ENCODE results near the gene HSPA1A.

DNA sequence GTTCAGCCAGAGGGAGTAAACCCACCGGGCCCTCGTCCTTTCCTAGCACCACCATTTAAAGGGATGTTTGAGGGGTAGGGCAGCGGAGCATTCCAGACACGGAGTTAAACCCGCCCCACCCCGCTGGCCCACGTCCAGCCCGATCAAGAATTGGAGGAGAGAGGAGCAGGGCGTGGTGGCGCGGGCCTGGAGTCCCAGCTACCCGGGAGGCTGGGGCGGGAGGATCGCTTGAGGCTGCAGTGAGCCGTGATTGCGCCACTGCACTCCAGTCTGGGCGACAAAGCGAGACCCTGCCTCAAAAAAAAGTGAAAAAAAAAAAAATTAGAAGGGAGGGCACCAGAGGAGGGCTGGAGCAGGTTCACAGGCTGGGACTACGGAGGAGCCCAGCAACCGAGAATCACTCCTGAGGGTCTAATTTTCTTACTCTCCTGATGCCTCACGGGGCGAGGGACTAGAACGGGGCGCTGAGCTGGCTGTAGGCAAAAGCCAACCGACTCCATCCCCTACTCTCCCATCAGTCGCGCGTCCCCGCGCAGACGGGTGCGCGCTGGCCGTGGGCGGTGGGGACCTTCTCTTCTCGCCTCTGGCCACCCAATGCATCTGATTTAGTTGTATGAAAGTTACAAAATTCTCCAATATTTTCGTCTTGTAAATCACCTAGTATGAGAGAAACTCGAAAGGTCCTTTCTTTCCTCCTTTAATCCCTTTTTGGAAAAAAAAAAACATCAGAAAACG, 6.1 kb downstream of the HSPA1A start:
- no peak; the same call in 1 of the 2 replicates for TF ChIP-seq POLR2A (conservative IDR thresholded peaks at IDR 0.05)
- TF ChIP-seq ZKSCAN1 (IDR thresholded peaks at IDR 0.05; ENCODE audit: low read depth, low read length): no peak
- TF ChIP-seq, protein P1, sequence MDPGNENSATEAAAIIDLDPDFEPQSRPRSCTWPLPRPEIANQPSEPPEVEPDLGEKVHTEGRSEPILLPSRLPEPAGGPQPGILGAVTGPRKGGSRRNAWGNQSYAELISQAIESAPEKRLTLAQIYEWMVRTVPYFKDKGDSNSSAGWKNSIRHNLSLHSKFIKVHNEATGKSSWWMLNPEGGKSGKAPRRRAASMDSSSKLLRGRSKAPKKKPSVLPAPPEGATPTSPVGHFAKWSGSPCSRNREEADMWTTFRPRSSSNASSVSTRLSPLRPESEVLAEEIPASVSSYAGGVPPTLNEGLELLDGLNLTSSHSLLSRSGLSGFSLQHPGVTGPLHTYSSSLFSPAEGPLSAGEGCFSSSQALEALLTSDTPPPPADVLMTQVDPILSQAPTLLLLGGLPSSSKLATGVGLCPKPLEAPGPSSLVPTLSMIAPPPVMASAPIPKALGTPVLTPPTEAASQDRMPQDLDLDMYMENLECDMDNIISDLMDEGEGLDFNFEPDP (CRISPR knock-in tag; IDR thresholded peaks at IDR 0.05): 0 out of 2 replicates have a peak, but pooled peaks have one; percentile 48
- TF ChIP-seq, protein P2, sequence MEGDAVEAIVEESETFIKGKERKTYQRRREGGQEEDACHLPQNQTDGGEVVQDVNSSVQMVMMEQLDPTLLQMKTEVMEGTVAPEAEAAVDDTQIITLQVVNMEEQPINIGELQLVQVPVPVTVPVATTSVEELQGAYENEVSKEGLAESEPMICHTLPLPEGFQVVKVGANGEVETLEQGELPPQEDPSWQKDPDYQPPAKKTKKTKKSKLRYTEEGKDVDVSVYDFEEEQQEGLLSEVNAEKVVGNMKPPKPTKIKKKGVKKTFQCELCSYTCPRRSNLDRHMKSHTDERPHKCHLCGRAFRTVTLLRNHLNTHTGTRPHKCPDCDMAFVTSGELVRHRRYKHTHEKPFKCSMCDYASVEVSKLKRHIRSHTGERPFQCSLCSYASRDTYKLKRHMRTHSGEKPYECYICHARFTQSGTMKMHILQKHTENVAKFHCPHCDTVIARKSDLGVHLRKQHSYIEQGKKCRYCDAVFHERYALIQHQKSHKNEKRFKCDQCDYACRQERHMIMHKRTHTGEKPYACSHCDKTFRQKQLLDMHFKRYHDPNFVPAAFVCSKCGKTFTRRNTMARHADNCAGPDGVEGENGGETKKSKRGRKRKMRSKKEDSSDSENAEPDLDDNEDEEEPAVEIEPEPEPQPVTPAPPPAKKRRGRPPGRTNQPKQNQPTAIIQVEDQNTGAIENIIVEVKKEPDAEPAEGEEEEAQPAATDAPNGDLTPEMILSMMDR (IDR thresholded peaks at IDR 0.05 in 2 of 3, conservative IDR thresholded peaks at IDR 0.05 in 1 of 3; ENCODE audit: insufficient read depth in 2 of 3, low read depth in 1 of 3, low read length in 3 of 3): no peak
- no peak for TF ChIP-seq XRCC5 (IDR thresholded peaks at IDR 0.05; ENCODE audit: low read depth, low read length)
- peak; percentile 83 for TF ChIP-seq DMBX1 (CRISPR knock-in tag; IDR thresholded peaks at IDR 0.05; ENCODE audit: borderline replicate concordance)
- TF ChIP-seq PHF21A (IDR thresholded peaks at IDR 0.05; ENCODE audit: borderline replicate concordance, low read depth): no peak
- TF ChIP-seq SAFB (IDR thresholded peaks at IDR 0.05; ENCODE audit: borderline replicate concordance, low read depth, low read length): no peak
- no peak for TF ChIP-seq CBFA2T3 (IDR thresholded peaks at IDR 0.05)
- TF ChIP-seq FOXJ2 (tag; IDR thresholded peaks at IDR 0.05): no peak
- TF ChIP-seq, protein P3, sequence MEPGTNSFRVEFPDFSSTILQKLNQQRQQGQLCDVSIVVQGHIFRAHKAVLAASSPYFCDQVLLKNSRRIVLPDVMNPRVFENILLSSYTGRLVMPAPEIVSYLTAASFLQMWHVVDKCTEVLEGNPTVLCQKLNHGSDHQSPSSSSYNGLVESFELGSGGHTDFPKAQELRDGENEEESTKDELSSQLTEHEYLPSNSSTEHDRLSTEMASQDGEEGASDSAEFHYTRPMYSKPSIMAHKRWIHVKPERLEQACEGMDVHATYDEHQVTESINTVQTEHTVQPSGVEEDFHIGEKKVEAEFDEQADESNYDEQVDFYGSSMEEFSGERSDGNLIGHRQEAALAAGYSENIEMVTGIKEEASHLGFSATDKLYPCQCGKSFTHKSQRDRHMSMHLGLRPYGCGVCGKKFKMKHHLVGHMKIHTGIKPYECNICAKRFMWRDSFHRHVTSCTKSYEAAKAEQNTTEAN (CRISPR knock-in tag; IDR thresholded peaks at IDR 0.05): no peak; the same call in 1 of the 2 replicates
